ENCODE measurements around the gene BTG1.

Gene BTG1

GRCh38 chr12:92151916-92152315, 6.3 kb upstream of the BTG1 start:
- Histone ChIP-seq H3K27me3 (ENCODE audit: insufficient read depth, low read length, poor library complexity) (no peaks in the 10 kb centered on the region), H3K79me2 (ENCODE audit: insufficient read depth, low read length) (peaks cover 6% of the 10 kb centered on the region), H3K4me2 (ENCODE audit: insufficient read depth, low read length) (no peak overlapping the region), H3K4me1 (ENCODE audit: insufficient read depth, low read length) (peaks cover 16% of the 10 kb centered on the region), H3K4me3 (ENCODE audit: low read depth in 1 of 2, low read length in 2 of 2) (no peak overlapping the region), H4K20me1 (ENCODE audit: insufficient read depth, low read length) (no peaks in the 10 kb centered on the region), H3K27ac (ENCODE audit: low read length) (no peak overlapping the region), H2AFZ (ENCODE audit: low read depth, low read length) (no peak overlapping the region), H3K36me3 (ENCODE audit: insufficient read depth, low read length) (no peaks in the 10 kb centered on the region), H3K9ac (ENCODE audit: low read depth, low read length) (no peak overlapping the region), H3K9me3 (ENCODE audit: insufficient read depth, low read length, severe bottlenecking) (no peaks in the 10 kb centered on the region)
- TF ChIP-seq, protein P1, sequence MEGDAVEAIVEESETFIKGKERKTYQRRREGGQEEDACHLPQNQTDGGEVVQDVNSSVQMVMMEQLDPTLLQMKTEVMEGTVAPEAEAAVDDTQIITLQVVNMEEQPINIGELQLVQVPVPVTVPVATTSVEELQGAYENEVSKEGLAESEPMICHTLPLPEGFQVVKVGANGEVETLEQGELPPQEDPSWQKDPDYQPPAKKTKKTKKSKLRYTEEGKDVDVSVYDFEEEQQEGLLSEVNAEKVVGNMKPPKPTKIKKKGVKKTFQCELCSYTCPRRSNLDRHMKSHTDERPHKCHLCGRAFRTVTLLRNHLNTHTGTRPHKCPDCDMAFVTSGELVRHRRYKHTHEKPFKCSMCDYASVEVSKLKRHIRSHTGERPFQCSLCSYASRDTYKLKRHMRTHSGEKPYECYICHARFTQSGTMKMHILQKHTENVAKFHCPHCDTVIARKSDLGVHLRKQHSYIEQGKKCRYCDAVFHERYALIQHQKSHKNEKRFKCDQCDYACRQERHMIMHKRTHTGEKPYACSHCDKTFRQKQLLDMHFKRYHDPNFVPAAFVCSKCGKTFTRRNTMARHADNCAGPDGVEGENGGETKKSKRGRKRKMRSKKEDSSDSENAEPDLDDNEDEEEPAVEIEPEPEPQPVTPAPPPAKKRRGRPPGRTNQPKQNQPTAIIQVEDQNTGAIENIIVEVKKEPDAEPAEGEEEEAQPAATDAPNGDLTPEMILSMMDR (IDR thresholded peaks at IDR 0.05; ENCODE audit: borderline replicate concordance, extremely low read depth, low read length, poor library complexity, severe bottlenecking), result no peak
- TF ChIP-seq EZH2 (IDR thresholded peaks at IDR 0.05; ENCODE audit: borderline replicate concordance, low read depth, low read length, severe bottlenecking), result no peak
- DNase-seq, result no peak
- ATAC-seq (ENCODE audit: insufficient read depth, low read depth), result no peak

DNA sequence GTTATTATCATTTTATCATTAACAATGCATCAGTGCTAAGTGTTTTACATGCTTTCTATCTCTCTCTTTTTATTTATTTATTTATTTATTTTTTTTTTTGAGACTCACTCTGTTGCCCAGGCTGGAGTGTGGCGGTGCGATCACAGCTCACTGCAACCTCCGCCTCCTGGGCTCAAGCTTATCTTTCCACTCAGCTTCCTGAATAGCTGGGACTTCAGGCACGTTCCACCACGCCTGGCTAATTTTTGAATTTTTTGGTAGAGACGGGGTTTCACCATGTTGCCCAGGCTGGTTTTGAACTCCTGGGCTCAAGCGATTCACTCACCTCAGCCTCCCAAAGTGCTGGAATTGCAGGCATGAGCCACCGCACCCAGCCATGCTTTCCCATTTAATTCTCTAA, 3.9 kb upstream of the BTG1 start:
- peaks cover 17% of the 10 kb centered on the region for H3K4me1 ChIP-seq (ENCODE audit: insufficient read depth, low read length)
- H3K9ac ChIP-seq (ENCODE audit: low read depth, low read length), result no peak overlapping the region
- no peak for DNase-seq
- no peaks in the 10 kb centered on the region for H3K27me3 ChIP-seq (ENCODE audit: insufficient read depth, low read length, poor library complexity)
- peaks cover 7% of the 10 kb centered on the region; the same call in 1 of the 2 replicates for H3K36me3 ChIP-seq (ENCODE audit: insufficient read depth, low read length)
- no peak for ATAC-seq (ENCODE audit: insufficient read depth, low read depth)
- H3K9me3 ChIP-seq (ENCODE audit: insufficient read depth, low read length, severe bottlenecking), result no peaks in the 10 kb centered on the region
- H3K4me3 ChIP-seq (ENCODE audit: low read depth in 1 of 2, low read length in 2 of 2), result no peak overlapping the region
- H4K20me1 ChIP-seq (ENCODE audit: insufficient read depth, low read length), result peaks cover 10% of the 10 kb centered on the region
- H3K79me2 ChIP-seq (ENCODE audit: insufficient read depth, low read length), result peaks cover 27% of the 10 kb centered on the region
- no peak overlapping the region for H2AFZ ChIP-seq (ENCODE audit: low read depth, low read length)
- no peak for TF ChIP-seq EZH2 (IDR thresholded peaks at IDR 0.05; ENCODE audit: borderline replicate concordance, low read depth, low read length, severe bottlenecking)
- TF ChIP-seq, protein P1 (IDR thresholded peaks at IDR 0.05; ENCODE audit: borderline replicate concordance, extremely low read depth, low read length, poor library complexity, severe bottlenecking), result no peak
- no peak overlapping the region for H3K27ac ChIP-seq (ENCODE audit: low read length)
- H3K4me2 ChIP-seq (ENCODE audit: insufficient read depth, low read length), result no peak overlapping the region

DNA sequence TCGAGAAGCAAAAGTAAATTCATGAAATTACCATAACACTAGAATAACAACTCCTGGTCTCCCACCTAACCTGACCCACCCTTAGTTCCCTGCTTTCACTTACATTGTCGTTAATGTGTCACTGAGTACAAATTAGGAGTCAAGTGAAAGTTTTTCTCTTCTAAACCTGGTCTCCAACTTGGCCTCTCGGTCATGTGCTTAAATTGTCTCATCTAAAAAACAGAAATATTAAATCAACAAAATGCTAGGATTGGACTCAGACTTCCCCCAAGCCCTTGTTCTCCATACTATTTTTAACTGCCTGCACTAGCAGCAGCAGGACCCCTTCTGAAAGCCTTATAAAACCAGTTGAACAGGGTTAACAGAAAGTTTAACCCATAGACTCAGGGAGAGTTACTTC, 1.8 kb upstream of the BTG1 start:
- 0 out of 2 replicates have a peak overlapping the region, but pooled peaks have one; percentile 13 for H2AFZ ChIP-seq (ENCODE audit: low read depth, low read length)
- no peaks in the 10 kb centered on the region for H3K9me3 ChIP-seq (ENCODE audit: insufficient read depth, low read length, severe bottlenecking)
- H3K27ac ChIP-seq (ENCODE audit: low read length), result peak overlapping the region; percentile 100
- DNase-seq (no peak), ATAC-seq (ENCODE audit: insufficient read depth, low read depth) (no peak)
- peaks cover 31% of the 10 kb centered on the region for H3K4me1 ChIP-seq (ENCODE audit: insufficient read depth, low read length)
- H3K27me3 ChIP-seq (ENCODE audit: insufficient read depth, low read length, poor library complexity), result no peaks in the 10 kb centered on the region
- peaks cover 47% of the 10 kb centered on the region for H3K79me2 ChIP-seq (ENCODE audit: insufficient read depth, low read length)
- TF ChIP-seq, protein P1 (IDR thresholded peaks at IDR 0.05; ENCODE audit: borderline replicate concordance, extremely low read depth, low read length, poor library complexity, severe bottlenecking), result no peak
- no peak for TF ChIP-seq EZH2 (IDR thresholded peaks at IDR 0.05; ENCODE audit: borderline replicate concordance, low read depth, low read length, severe bottlenecking)
- peak overlapping the region; percentile 98 for H3K9ac ChIP-seq (ENCODE audit: low read depth, low read length)
- H4K20me1 ChIP-seq (ENCODE audit: insufficient read depth, low read length), result peaks cover 31% of the 10 kb centered on the region
- peak overlapping the region; percentile 82 for H3K4me2 ChIP-seq (ENCODE audit: insufficient read depth, low read length)
- H3K36me3 ChIP-seq (ENCODE audit: insufficient read depth, low read length), result peaks cover 28% of the 10 kb centered on the region
- peak overlapping the region in 1 of 2 experiments; percentile 98; a peak in 2 of 4 replicates for H3K4me3 ChIP-seq (ENCODE audit: low read depth in 1 of 2, low read length in 2 of 2)

Measured in DND-41 (cell line).